Trophoblast cell (in vitro differentiated cells and primary cell): ENCODE measurements around the gene ERCC3.
"Not testable (repeated sequence)": the region's sequence is repeated elsewhere in the genome, so short reads cannot be mapped to it uniquely, and the experiment has no call there.

Source experiments
- DNase-seq, 2 donors: peaks; one replicate each; pipeline ENCODE4 v3.0.0-alpha.2; 2016
- H2AFZ ChIP-seq: 2 replicates; pipeline ENCODE4 v1.6.1; 2013; ENCODE audit warnings: low read length, moderate library complexity, mild to moderate bottlenecking; ENCODE audit not compliant: insufficient read depth, poor library complexity
- H2AK5ac ChIP-seq: 2 replicates; pipeline ENCODE4 v1.6.1; 2013; ENCODE audit warnings: mild to moderate bottlenecking, low read length
- H2BK120ac ChIP-seq: 2 replicates; pipeline ENCODE4 v1.6.1; 2013; ENCODE audit warnings: low read length, mild to moderate bottlenecking, moderate library complexity; ENCODE audit not compliant: insufficient read depth, poor library complexity
- H2BK12ac ChIP-seq: 2 replicates; pipeline ENCODE4 v1.6.1; 2013; ENCODE audit warnings: mild to moderate bottlenecking, low read length, moderate library complexity
- H2BK5ac ChIP-seq: 2 replicates; pipeline ENCODE4 v1.6.1; 2013; ENCODE audit warnings: low read length, low read depth, moderate library complexity, mild to moderate bottlenecking; ENCODE audit not compliant: poor library complexity
- H3K14ac ChIP-seq: 2 replicates; pipeline ENCODE4 v1.6.1; 2013; ENCODE audit warnings: mild to moderate bottlenecking, low read length
- H3K18ac ChIP-seq: 2 replicates; pipeline ENCODE4 v1.6.1; 2013; ENCODE audit warnings: mild to moderate bottlenecking, low read length
- H3K23ac ChIP-seq: 2 replicates; pipeline ENCODE4 v1.6.1; 2013; ENCODE audit warnings: low read length
- H3K27ac ChIP-seq: 2 replicates; pipeline ENCODE4 v1.5.1; 2013; ENCODE audit warnings: low read depth, mild to moderate bottlenecking, inconsistent platforms, low read length, moderate library complexity
- H3K27me3 ChIP-seq: 2 replicates; pipeline ENCODE4 v1.6.1; 2013; ENCODE audit warnings: inconsistent platforms, mild to moderate bottlenecking, low read length, moderate library complexity; ENCODE audit not compliant: insufficient read depth
- H3K36me3 ChIP-seq, 2 experiments: 1 replicate in 1 of 2; 2 replicates in 1 of 2; pipeline ENCODE4 v1.6.1; 2013; ENCODE audit warnings: low read length in 2 of 2, mild to moderate bottlenecking in 2 of 2, moderate library complexity in 1 of 2; ENCODE audit not compliant: insufficient read depth in 2 of 2, control insufficient read depth in 1 of 2
- H3K4ac ChIP-seq: 2 replicates; pipeline ENCODE4 v1.6.1; 2013; ENCODE audit warnings: low read depth, mild to moderate bottlenecking, low read length, moderate library complexity
- H3K4me1 ChIP-seq, 2 experiments: 1 replicate in 1 of 2; 2 replicates in 1 of 2; pipeline ENCODE4 v1.6.1; 2013; ENCODE audit warnings: low read length in 2 of 2, mild to moderate bottlenecking in 2 of 2, moderate library complexity in 1 of 2; ENCODE audit not compliant: insufficient read depth in 2 of 2, control insufficient read depth in 1 of 2
- H3K4me2 ChIP-seq: 2 replicates; pipeline ENCODE4 v1.6.1; 2013; ENCODE audit warnings: inconsistent platforms, mild to moderate bottlenecking, low read length, moderate library complexity
- H3K4me3 ChIP-seq: 2 replicates; pipeline ENCODE4 v1.5.1; 2013; ENCODE audit warnings: mild to moderate bottlenecking, low read depth, low read length, inconsistent platforms
- H3K79me1 ChIP-seq: one replicate; pipeline ENCODE4 v1.6.1; 2013; ENCODE audit warnings: low read length
- H3K79me2 ChIP-seq: 2 replicates; pipeline ENCODE4 v1.6.1; 2013; ENCODE audit warnings: low read length, mild to moderate bottlenecking; ENCODE audit not compliant: control insufficient read depth, insufficient read depth, poor library complexity
- H3K9ac ChIP-seq: 2 replicates; pipeline ENCODE4 v1.6.1; 2013; ENCODE audit warnings: mild to moderate bottlenecking, low read length
- H3K9me3 ChIP-seq: 2 replicates; pipeline ENCODE4 v1.6.1; 2013; ENCODE audit warnings: low read depth, mild to moderate bottlenecking, control low read depth, inconsistent platforms, low read length; ENCODE audit not compliant: insufficient read depth
- H4K12ac ChIP-seq: 2 replicates; pipeline ENCODE4 v1.6.1; 2013; ENCODE audit warnings: low read depth, mild to moderate bottlenecking, low read length, moderate library complexity
- H4K8ac ChIP-seq: 2 replicates; pipeline ENCODE4 v1.6.1; 2013; ENCODE audit warnings: low read depth, mild to moderate bottlenecking, low read length, moderate library complexity
- H4K91ac ChIP-seq: one replicate; pipeline ENCODE4 v1.6.1; 2013; ENCODE audit warnings: low read depth, mild to moderate bottlenecking, low read length, moderate library complexity
- WGBS: extraction: QIAGEN DNeasy Blood & Tissue Kit; methylation state at CpG from one replicate; pipeline ENCODE4 v1.1.7; 2013; ENCODE audit warnings: missing lambda C conversion rate; ENCODE audit not compliant: insufficient read length, insufficient coverage; ENCODE audit errors: extremely low coverage; 5-methylcytosine and 5-hydroxymethylcytosine counted together

Gene ERCC3

GRCh38 chr2:127229555-127229954 lies 64.4 kb downstream of the ERCC3 start:
- H3K36me3 ChIP-seq: no peaks in the 10 kb centered on the region
- H3K9ac ChIP-seq: no peak overlapping the region
- no peak overlapping the region for H4K12ac ChIP-seq
- H3K4me1 ChIP-seq: peaks cover 9% of the 10 kb centered on the region in 2 experiments
- no peak overlapping the region for H3K4me3 ChIP-seq
- H2AK5ac ChIP-seq: no peak overlapping the region
- no peak overlapping the region for H3K14ac ChIP-seq
- no peak overlapping the region for H3K27ac ChIP-seq
- no peaks in the 10 kb centered on the region for H3K79me2 ChIP-seq
- no peak overlapping the region for H3K4me2 ChIP-seq
- no peak overlapping the region for H2BK120ac ChIP-seq
- no CpG with 5 or more reads among the region's 4 CpGs for WGBS
- no peaks in the 10 kb centered on the region for H3K79me1 ChIP-seq
- no peak overlapping the region for H3K23ac ChIP-seq
- no peak overlapping the region for H3K18ac ChIP-seq
- no peak overlapping the region for H4K91ac ChIP-seq
- H3K9me3 ChIP-seq: peaks cover 2% of the 10 kb centered on the region
- H3K27me3 ChIP-seq: no peaks in the 10 kb centered on the region
- H2AFZ ChIP-seq: no peak overlapping the region
- H2BK5ac ChIP-seq: no peak overlapping the region
- H2BK12ac ChIP-seq: no peak overlapping the region
- H4K8ac ChIP-seq: no peak overlapping the region
- H3K4ac ChIP-seq: no peak overlapping the region
- DNase-seq: no peak

- Histone ChIP-seq H2BK5ac (no peak overlapping the region), H3K36me3 (no peaks in the 10 kb centered on the region), H2BK12ac (no peak overlapping the region), H3K9me3 (peaks cover 2% of the 10 kb centered on the region), H2AFZ (no peak overlapping the region), H3K79me1 (no peaks in the 10 kb centered on the region), H3K4me2 (no peak overlapping the region), H4K12ac (no peak overlapping the region), H3K4ac (no peak overlapping the region), H3K27me3 (no peaks in the 10 kb centered on the region), H3K9ac (no peak overlapping the region), H3K23ac (no peak overlapping the region), H3K4me3 (no peak overlapping the region), H3K27ac (no peak overlapping the region), H4K8ac (no peak overlapping the region), H2AK5ac (no peak overlapping the region), H3K79me2 (no peaks in the 10 kb centered on the region), H3K14ac (no peak overlapping the region), H4K91ac (no peak overlapping the region), H3K18ac (no peak overlapping the region), H3K4me1 (peaks cover 9% of the 10 kb centered on the region in 2 experiments), H2BK120ac (no peak overlapping the region)
- no peak for DNase-seq
- no CpG with 5 or more reads among the region's 5 CpGs for WGBS
These were observed 65.8 kb downstream of the ERCC3 start for GRCh38 chr2:127228102-127228501.

- H3K4ac ChIP-seq, H2AK5ac ChIP-seq, H2BK5ac ChIP-seq, H3K9me3 ChIP-seq, H2BK12ac ChIP-seq, H3K4me2 ChIP-seq, H3K79me1 ChIP-seq, H2BK120ac ChIP-seq, H4K91ac ChIP-seq, H4K8ac ChIP-seq, H3K27ac ChIP-seq, H3K79me2 ChIP-seq, H3K36me3 ChIP-seq, H3K23ac ChIP-seq, H3K18ac ChIP-seq, H4K12ac ChIP-seq, H3K14ac ChIP-seq, H3K27me3 ChIP-seq, H3K4me1 ChIP-seq, H3K9ac ChIP-seq, H3K4me3 ChIP-seq, H2AFZ ChIP-seq, DNase-seq: not testable (repeated sequence)
- no CpG with 5 or more reads among the region's 5 CpGs for WGBS
These were observed 66.7 kb downstream of the ERCC3 start for GRCh38 chr2:127227264-127227660.

- Histone ChIP-seq H4K12ac (no peak overlapping the region), H3K9me3 (peaks cover 2% of the 10 kb centered on the region), H2AFZ (no peak overlapping the region), H3K79me2 (no peaks in the 10 kb centered on the region), H3K4me3 (no peak overlapping the region), H2BK5ac (no peak overlapping the region), H3K4ac (no peak overlapping the region), H2BK120ac (no peak overlapping the region), H2BK12ac (peak overlapping the region; percentile 12), H3K18ac (no peak overlapping the region), H2AK5ac (no peak overlapping the region), H4K8ac (no peak overlapping the region), H3K14ac (no peak overlapping the region), H3K36me3 (no peaks in the 10 kb centered on the region), H3K23ac (no peak overlapping the region), H4K91ac (peak overlapping the region; percentile 47), H3K9ac (no peak overlapping the region), H3K27me3 (no peaks in the 10 kb centered on the region), H3K27ac (no peak overlapping the region), H3K4me2 (peak overlapping the region; percentile 13), H3K4me1 (peaks cover 9% of the 10 kb centered on the region in 2 experiments), H3K79me1 (no peaks in the 10 kb centered on the region)
- WGBS: no CpG with 5 or more reads among the region's 10 CpGs
- DNase-seq: peak; percentile 17 to 40
These were observed 67.3 kb downstream of the ERCC3 start for GRCh38 chr2:127226520-127227263.
